ENCODE data around the gene NDUFAF7.

NDUFAF7 gene

DNA sequence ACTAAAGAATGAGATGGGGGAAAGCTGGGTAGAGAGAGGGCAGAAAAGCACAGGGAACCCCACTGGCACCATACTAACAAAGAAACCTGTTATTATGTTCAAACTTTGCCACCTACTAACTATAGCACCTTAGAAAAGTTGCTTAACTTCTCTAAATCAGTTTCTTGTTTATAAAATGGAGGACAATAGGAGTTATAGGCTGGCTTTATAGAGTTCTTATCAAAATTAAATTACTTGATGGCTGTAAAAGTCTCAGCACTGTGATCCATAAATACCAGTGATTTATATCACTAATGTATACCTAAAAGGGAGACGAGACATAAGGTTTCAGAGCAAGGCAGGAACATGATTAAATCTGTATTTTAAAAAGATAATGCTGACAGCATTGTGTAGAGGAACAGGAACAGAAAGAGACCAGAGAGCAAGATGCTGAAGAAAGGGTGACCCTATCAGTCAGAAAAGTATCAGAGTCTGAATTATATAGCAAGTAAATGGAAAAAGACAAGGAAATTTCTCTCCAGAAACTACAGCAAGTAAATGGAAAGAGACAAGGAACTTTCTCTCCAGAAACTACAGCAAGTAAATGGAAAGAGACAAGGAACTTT, 64.1 kb downstream of the NDUFAF7 start:
- DNase-seq (ENCODE audit: low read depth) = no peak
- TF ChIP-seq, protein P1, sequence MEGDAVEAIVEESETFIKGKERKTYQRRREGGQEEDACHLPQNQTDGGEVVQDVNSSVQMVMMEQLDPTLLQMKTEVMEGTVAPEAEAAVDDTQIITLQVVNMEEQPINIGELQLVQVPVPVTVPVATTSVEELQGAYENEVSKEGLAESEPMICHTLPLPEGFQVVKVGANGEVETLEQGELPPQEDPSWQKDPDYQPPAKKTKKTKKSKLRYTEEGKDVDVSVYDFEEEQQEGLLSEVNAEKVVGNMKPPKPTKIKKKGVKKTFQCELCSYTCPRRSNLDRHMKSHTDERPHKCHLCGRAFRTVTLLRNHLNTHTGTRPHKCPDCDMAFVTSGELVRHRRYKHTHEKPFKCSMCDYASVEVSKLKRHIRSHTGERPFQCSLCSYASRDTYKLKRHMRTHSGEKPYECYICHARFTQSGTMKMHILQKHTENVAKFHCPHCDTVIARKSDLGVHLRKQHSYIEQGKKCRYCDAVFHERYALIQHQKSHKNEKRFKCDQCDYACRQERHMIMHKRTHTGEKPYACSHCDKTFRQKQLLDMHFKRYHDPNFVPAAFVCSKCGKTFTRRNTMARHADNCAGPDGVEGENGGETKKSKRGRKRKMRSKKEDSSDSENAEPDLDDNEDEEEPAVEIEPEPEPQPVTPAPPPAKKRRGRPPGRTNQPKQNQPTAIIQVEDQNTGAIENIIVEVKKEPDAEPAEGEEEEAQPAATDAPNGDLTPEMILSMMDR (conservative IDR thresholded peaks at IDR 0.05; ENCODE audit: low read depth, low read length) = no peak
- no peak overlapping the region for H3K4me3 ChIP-seq (ENCODE audit: low read length)

DNA sequence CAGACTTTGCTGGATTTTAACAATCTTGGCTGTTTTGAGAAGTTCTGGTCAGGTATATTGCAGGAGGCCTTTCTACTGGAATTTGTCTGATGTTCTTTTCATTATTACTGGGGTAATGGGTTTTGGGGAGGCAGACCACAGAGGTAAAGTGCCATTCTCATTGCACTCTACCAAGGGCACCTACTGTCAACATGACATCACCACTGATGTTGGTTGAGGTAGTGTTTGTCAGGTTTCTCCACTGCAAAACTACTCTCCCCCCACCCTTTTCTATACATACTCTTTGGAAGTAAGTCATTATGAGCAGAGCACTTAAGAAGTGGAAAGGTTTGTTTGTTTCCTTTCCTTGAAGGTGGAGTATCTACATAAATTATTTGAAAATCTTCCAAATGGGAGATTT, 66.2 kb downstream of the NDUFAF7 start:
- TF ChIP-seq, protein P1 (conservative IDR thresholded peaks at IDR 0.05; ENCODE audit: low read depth, low read length) = no peak
- no peak overlapping the region for H3K4me3 ChIP-seq (ENCODE audit: low read length)
- DNase-seq (ENCODE audit: low read depth) = no peak

Measured in retinal pigment epithelial cell (primary cell).